IMR-90 (cell line): ENCODE results near the gene ANKIB1. TPM values are rescaled to one million over a fixed set of nuclear protein-coding genes. Genes with fewer than 3 reads are reported as not detected.

Experiments used
- ATAC-seq: fragments of 200-7000 bp; cut with Tn5 transposase; 2 replicates; pipeline ENCODE4 v1.9.1; 2020; ENCODE audit warnings: low read depth, mild to moderate bottlenecking, moderate library complexity
- BruUV-seq: library from RNA; stranded (reverse); fragments of 400-500 nt; replicated peaks from 2 replicates; lab custom pipeline; 2021; lab: Mats Ljungman, UMichigan
- CTCF ChIA-PET: fragments of 300-600 bp; formaldehyde crosslinking; extraction: SDS; loops from one replicate; lab custom pipeline; 2021; ENCODE audit warnings: antibody characterized with exemption; lab: Yijun Ruan, JAX
- POLR2A ChIA-PET: fragments of 300-600 bp; sonication (Branson Sonifier 250); formaldehyde crosslinking; loops from one replicate; lab custom pipeline; 2022; ENCODE audit warnings: antibody characterized with exemption; ENCODE audit not compliant: unreplicated experiment; lab: Charles Lee
- DNase-seq: peaks from one replicate; pipeline ENCODE4 v3.0.0; 2013
- H2AFZ ChIP-seq: replicated peaks from 2 replicates; pipeline ENCODE3; 2013; ENCODE audit warnings: low read length, mild to moderate bottlenecking; ENCODE audit not compliant: poor library complexity
- H2AK5ac ChIP-seq: 2 replicates; pipeline ENCODE4 v1.6.1; 2013; ENCODE audit warnings: low read depth, low read length, inconsistent platforms
- H2AK9ac ChIP-seq: replicated peaks from 2 replicates; pipeline ENCODE3; 2013; ENCODE audit warnings: mild to moderate bottlenecking, low read depth, low read length, moderate library complexity; ENCODE audit not compliant: poor library complexity
- H2BK120ac ChIP-seq: 2 replicates; pipeline ENCODE4 v1.6.1; 2013; ENCODE audit warnings: low read depth, low read length, inconsistent platforms
- H2BK15ac ChIP-seq: 3 replicates; pipeline ENCODE4 v1.6.1; 2013; ENCODE audit warnings: low read depth, low read length, inconsistent platforms
- H2BK20ac ChIP-seq: 2 replicates; pipeline ENCODE4 v1.6.1; 2013; ENCODE audit warnings: low read depth, mild to moderate bottlenecking, inconsistent platforms, low read length, moderate library complexity
- H2BK5ac ChIP-seq: 2 replicates; pipeline ENCODE4 v1.6.1; 2013; ENCODE audit warnings: mild to moderate bottlenecking, low read depth, low read length, inconsistent platforms; ENCODE audit not compliant: poor library complexity, severe bottlenecking
- H3K14ac ChIP-seq: replicated peaks from 2 replicates; pipeline ENCODE4 v1.6.1; 2013; ENCODE audit warnings: low read depth, low read length, inconsistent platforms
- H3K18ac ChIP-seq: 2 replicates; pipeline ENCODE4 v1.6.1; 2013; ENCODE audit warnings: low read depth, low read length, control low read depth
- H3K23ac ChIP-seq: 2 replicates; pipeline ENCODE4 v1.6.1; 2013; ENCODE audit warnings: low read depth, low read length, inconsistent platforms
- H3K27ac ChIP-seq: 2 replicates; pipeline ENCODE4 v1.5.1; 2013; ENCODE audit warnings: mild to moderate bottlenecking, control low read depth, low read length; ENCODE audit not compliant: insufficient read depth
- H3K27me3 ChIP-seq: 2 replicates; pipeline ENCODE4 v1.6.1; 2013; ENCODE audit warnings: low read length; ENCODE audit not compliant: control insufficient read depth, insufficient read depth
- H3K36me3 ChIP-seq: 2 replicates; pipeline ENCODE4 v1.6.1; 2013; ENCODE audit warnings: low read length, mixed read lengths; ENCODE audit not compliant: control insufficient read depth, insufficient read depth
- H3K4ac ChIP-seq: 2 replicates; pipeline ENCODE4 v1.6.1; 2013; ENCODE audit warnings: low read depth, low read length, inconsistent platforms
- H3K4me1 ChIP-seq: 2 replicates; pipeline ENCODE4 v1.6.1; 2013; ENCODE audit warnings: low read length, mixed read lengths; ENCODE audit not compliant: control insufficient read depth, insufficient read depth
- H3K4me2 ChIP-seq: 2 replicates; pipeline ENCODE4 v1.6.1; 2013; ENCODE audit warnings: low read depth, mild to moderate bottlenecking, control low read depth, low read length, moderate library complexity
- H3K4me3 ChIP-seq: 2 replicates; pipeline ENCODE4 v1.5.1; 2013; ENCODE audit warnings: low read depth, mild to moderate bottlenecking, control low read depth, low read length, moderate library complexity; ENCODE audit not compliant: insufficient read depth
- H3K56ac ChIP-seq: 2 replicates; pipeline ENCODE4 v1.6.1; 2013; ENCODE audit warnings: low read length, inconsistent platforms; ENCODE audit not compliant: insufficient read depth; ENCODE audit errors: extremely low read depth
- H3K79me1 ChIP-seq, 2 experiments: 2 replicates each; pipeline ENCODE4 v1.6.1; 2013; ENCODE audit warnings: low read length in 2 of 2, inconsistent platforms in 1 of 2, low read depth in 1 of 2
- H3K9ac ChIP-seq: 2 replicates; pipeline ENCODE4 v1.6.1; 2013; ENCODE audit warnings: low read depth, low read length, control low read depth
- H3K9me1 ChIP-seq: 2 replicates; pipeline ENCODE4 v1.6.1; 2013; ENCODE audit warnings: low read length, inconsistent platforms; ENCODE audit not compliant: insufficient read depth
- H3K9me3 ChIP-seq: 2 replicates; pipeline ENCODE4 v1.6.1; 2013; ENCODE audit warnings: low read length; ENCODE audit not compliant: control insufficient read depth, insufficient read depth
- H4K20me1 ChIP-seq: 2 replicates; pipeline ENCODE4 v1.6.1; 2013; ENCODE audit warnings: low read length, inconsistent platforms; ENCODE audit not compliant: insufficient read depth
- H4K5ac ChIP-seq: 2 replicates; pipeline ENCODE4 v1.6.1; 2013; ENCODE audit warnings: mild to moderate bottlenecking, low read depth, low read length, control low read depth
- H4K8ac ChIP-seq, 2 experiments: 2 replicates each; pipeline ENCODE4 v1.6.1; 2013; ENCODE audit warnings: low read depth in 2 of 2, low read length in 2 of 2, control low read depth in 1 of 2, inconsistent platforms in 1 of 2
- H4K91ac ChIP-seq: 2 replicates; pipeline ENCODE4 v1.6.1; 2013; ENCODE audit warnings: low read depth, low read length, inconsistent platforms; ENCODE audit not compliant: insufficient read depth
- BHLHE40 ChIP-seq: fragments of 150-350 bp; IDR thresholded peaks from 2 replicates; pipeline ENCODE4 v1.6.1; 2016; ENCODE audit warnings: mild to moderate bottlenecking, low read depth, low read length
- CHD1 ChIP-seq: IDR thresholded peaks from 2 replicates; pipeline ENCODE4 v1.6.1; 2012; ENCODE audit warnings: low read depth, low read length, improper control_type of control experiment
- FOS ChIP-seq: fragments of 150-350 bp; IDR thresholded peaks from 2 replicates; pipeline ENCODE4 v1.6.1; 2016; ENCODE audit warnings: low read depth, low read length
- MAFK ChIP-seq: IDR thresholded peaks from 2 replicates; pipeline ENCODE4 v1.6.1; 2012; ENCODE audit warnings: low read depth, low read length, improper control_type of control experiment
- MAZ ChIP-seq: IDR thresholded peaks from 2 replicates; pipeline ENCODE4 v1.6.1; 2012; ENCODE audit warnings: low read depth, mild to moderate bottlenecking, low read length, improper control_type of control experiment, moderate library complexity, borderline replicate concordance
- MXI1 ChIP-seq: IDR thresholded peaks from 2 replicates; pipeline ENCODE4 v1.6.1; 2012; ENCODE audit warnings: low read depth, mild to moderate bottlenecking, low read length, moderate library complexity, borderline replicate concordance
- NFE2L2 ChIP-seq: fragments of 150-350 bp; IDR thresholded peaks from 2 replicates; pipeline ENCODE4 v1.6.1; 2016; ENCODE audit warnings: low read depth, mild to moderate bottlenecking, low read length
- RCOR1 ChIP-seq: IDR thresholded peaks from 2 replicates; pipeline ENCODE4 v1.6.1; 2012; ENCODE audit warnings: mild to moderate bottlenecking, low read length, improper control_type of control experiment; ENCODE audit not compliant: insufficient replicate concordance
- SMC3 ChIP-seq: fragments of 150-350 bp; IDR thresholded peaks from 2 replicates; pipeline ENCODE4 v1.6.1; 2016; ENCODE audit warnings: low read depth, mild to moderate bottlenecking, antibody characterized with exemption, low read length, moderate library complexity
- WGBS, 2 experiments: methylation state at CpG; one replicate each; pipeline versions ENCODE4 v1.1.5 to v1.1.7; 2013; ENCODE audit warnings: missing lambda C conversion rate in 2 of 2; ENCODE audit not compliant: insufficient read length in 1 of 2; ENCODE audit errors: extremely low coverage in 2 of 2; 5-methylcytosine and 5-hydroxymethylcytosine counted together
- dilution Hi-C: fragments of 300-500 bp; cut with HindIII; formaldehyde crosslinking; loops from one replicate; pipeline ENCODE4 v1.14.3; 2018; ENCODE audit warnings: low sequenced_read_pairs; ENCODE audit not compliant: unreplicated experiment
- in situ Hi-C: fragments of 300-500 bp; cut with MboI; formaldehyde crosslinking; loops from 3 replicates; pipeline ENCODE4 v1.14.3; 2019; ENCODE audit warnings: low sequenced_read_pairs, inconsistent platforms, mixed read lengths
- intact Hi-C: fragments of 100-400 bp; cut with micrococcal nuclease; formaldehyde crosslinking; loops from 2 replicates; pipeline ENCODE4 v1.10.0; 2022
- polyA plus RNA-seq, 3 experiments: library from polyadenylated mRNA; depleted of rRNA; stranded (reverse); fragments of >200 nt; gene quantifications; 2 replicates each; pipeline ENCODE4 v1.2.3, GENCODE V29; 2012; ENCODE audit warnings: low replicate concordance in 1 of 3
- total RNA-seq: library from RNA; depleted of rRNA; stranded (reverse); fragments of >200 nt; gene quantifications from 2 replicates; pipeline ENCODE4 v1.2.3, GENCODE V29; 2012
- TF ChIP-seq, protein P1 (sequence below): fragments of 150-350 bp; IDR thresholded peaks from 2 replicates; pipeline ENCODE4 v1.6.1; 2017; ENCODE audit warnings: mild to moderate bottlenecking, antibody characterized with exemption, low read length, low read depth
- TF ChIP-seq, protein P2 (sequence below): fragments of 150-350 bp; IDR thresholded peaks from 2 replicates; pipeline ENCODE4 v1.6.1; 2016; ENCODE audit warnings: low read depth, mild to moderate bottlenecking, low read length, moderate library complexity, borderline replicate concordance

ANKIB1 gene
- total and polyA plus RNA-seq, 2 of the 4 experiments (the other 2 are of a cell fraction), result 18.7 to 33.9 TPM

DNA sequence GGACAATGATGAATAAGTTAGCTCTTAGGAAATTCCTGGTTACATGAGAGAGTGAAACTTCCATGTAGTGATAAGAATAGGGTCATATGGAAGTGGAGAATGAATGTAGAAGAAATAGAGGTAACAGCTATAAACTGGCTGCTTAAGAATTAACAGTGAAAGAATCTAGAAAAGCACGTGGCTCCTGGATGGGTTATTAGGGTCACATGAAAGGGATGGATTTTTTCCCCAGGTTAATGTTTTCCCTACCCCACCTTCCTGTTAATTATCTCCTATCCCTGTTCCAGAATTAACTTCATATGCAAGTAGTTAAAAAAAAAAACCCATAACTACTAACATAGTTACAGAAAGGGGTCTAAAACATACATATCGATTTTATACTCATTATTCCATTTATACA, 58.0 kb downstream of the ANKIB1 start:
- H4K5ac ChIP-seq, result no peak overlapping the region
- H2AK5ac ChIP-seq, result no peak overlapping the region
- no peak overlapping the region for H3K9ac ChIP-seq
- H3K36me3 ChIP-seq, result peaks cover 2% of the 10 kb centered on the region; the same call in 1 of the 2 replicates
- no peak overlapping the region for H3K56ac ChIP-seq
- H2AK9ac ChIP-seq, result no peak overlapping the region
- H3K14ac ChIP-seq, result no peak overlapping the region
- no peak overlapping the region for H4K91ac ChIP-seq
- no TSS peak for BruUV-seq
- H3K9me3 ChIP-seq, result no peaks in the 10 kb centered on the region
- no peak overlapping the region for H2AFZ ChIP-seq
- H2BK20ac ChIP-seq, result no peak overlapping the region
- ChIA-PET CTCF (no interaction called here), POLR2A (no interaction called here)
- ATAC-seq (no peak), DNase-seq (no peak)
- H3K4me3 ChIP-seq, result no peak overlapping the region
- no peak overlapping the region for H2BK5ac ChIP-seq
- no peak overlapping the region for H4K8ac ChIP-seq
- H3K27me3 ChIP-seq, result no peaks in the 10 kb centered on the region
- WGBS, 2 experiments, result no CpG with 5 or more reads among the region's 2 CpGs
- no peak for TF ChIP-seq SMC3
- no peak for TF ChIP-seq FOS
- no peak for TF ChIP-seq MAFK
- TF ChIP-seq, protein P1, sequence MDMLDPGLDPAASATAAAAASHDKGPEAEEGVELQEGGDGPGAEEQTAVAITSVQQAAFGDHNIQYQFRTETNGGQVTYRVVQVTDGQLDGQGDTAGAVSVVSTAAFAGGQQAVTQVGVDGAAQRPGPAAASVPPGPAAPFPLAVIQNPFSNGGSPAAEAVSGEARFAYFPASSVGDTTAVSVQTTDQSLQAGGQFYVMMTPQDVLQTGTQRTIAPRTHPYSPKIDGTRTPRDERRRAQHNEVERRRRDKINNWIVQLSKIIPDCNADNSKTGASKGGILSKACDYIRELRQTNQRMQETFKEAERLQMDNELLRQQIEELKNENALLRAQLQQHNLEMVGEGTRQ, result no peak
- TF ChIP-seq MXI1, result no peak
- no peak for TF ChIP-seq BHLHE40
- TF ChIP-seq, protein P2, sequence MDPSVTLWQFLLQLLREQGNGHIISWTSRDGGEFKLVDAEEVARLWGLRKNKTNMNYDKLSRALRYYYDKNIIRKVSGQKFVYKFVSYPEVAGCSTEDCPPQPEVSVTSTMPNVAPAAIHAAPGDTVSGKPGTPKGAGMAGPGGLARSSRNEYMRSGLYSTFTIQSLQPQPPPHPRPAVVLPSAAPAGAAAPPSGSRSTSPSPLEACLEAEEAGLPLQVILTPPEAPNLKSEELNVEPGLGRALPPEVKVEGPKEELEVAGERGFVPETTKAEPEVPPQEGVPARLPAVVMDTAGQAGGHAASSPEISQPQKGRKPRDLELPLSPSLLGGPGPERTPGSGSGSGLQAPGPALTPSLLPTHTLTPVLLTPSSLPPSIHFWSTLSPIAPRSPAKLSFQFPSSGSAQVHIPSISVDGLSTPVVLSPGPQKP, result no peak
- TF ChIP-seq MAZ, result no peak
- TF ChIP-seq RCOR1, result no peak
- TF ChIP-seq NFE2L2, result no peak
- no peak for TF ChIP-seq CHD1
- intact Hi-C loops, result no loop called here
- H3K4me2 ChIP-seq, result no peak overlapping the region
- no peaks in the 10 kb centered on the region for H3K4me1 ChIP-seq
- in situ Hi-C loops, result no loop called here
- dilution Hi-C loops, result no loop called here
- no peak overlapping the region for H3K4ac ChIP-seq
- no peak overlapping the region for H2BK120ac ChIP-seq
- H4K20me1 ChIP-seq, result no peaks in the 10 kb centered on the region
- no peak overlapping the region for H2BK15ac ChIP-seq
- no peak overlapping the region for H3K27ac ChIP-seq
- peaks cover 0 to 6% of the 10 kb centered on the region in 2 experiments; a peak in 2 of 4 replicates for H3K79me1 ChIP-seq
- H3K9me1 ChIP-seq, result 0 out of 2 replicates have a peak, but pooled peaks cover 2% of the 10 kb centered on the region
- no peak overlapping the region for H3K23ac ChIP-seq
- H3K18ac ChIP-seq, result no peak overlapping the region
